Measurements from ENCODE around the gene HCRTR1.
"Not testable (repeated sequence)": the region's sequence is repeated elsewhere in the genome, so short reads cannot be mapped to it uniquely, and the experiment has no call there.

HCRTR1 gene

DNA sequence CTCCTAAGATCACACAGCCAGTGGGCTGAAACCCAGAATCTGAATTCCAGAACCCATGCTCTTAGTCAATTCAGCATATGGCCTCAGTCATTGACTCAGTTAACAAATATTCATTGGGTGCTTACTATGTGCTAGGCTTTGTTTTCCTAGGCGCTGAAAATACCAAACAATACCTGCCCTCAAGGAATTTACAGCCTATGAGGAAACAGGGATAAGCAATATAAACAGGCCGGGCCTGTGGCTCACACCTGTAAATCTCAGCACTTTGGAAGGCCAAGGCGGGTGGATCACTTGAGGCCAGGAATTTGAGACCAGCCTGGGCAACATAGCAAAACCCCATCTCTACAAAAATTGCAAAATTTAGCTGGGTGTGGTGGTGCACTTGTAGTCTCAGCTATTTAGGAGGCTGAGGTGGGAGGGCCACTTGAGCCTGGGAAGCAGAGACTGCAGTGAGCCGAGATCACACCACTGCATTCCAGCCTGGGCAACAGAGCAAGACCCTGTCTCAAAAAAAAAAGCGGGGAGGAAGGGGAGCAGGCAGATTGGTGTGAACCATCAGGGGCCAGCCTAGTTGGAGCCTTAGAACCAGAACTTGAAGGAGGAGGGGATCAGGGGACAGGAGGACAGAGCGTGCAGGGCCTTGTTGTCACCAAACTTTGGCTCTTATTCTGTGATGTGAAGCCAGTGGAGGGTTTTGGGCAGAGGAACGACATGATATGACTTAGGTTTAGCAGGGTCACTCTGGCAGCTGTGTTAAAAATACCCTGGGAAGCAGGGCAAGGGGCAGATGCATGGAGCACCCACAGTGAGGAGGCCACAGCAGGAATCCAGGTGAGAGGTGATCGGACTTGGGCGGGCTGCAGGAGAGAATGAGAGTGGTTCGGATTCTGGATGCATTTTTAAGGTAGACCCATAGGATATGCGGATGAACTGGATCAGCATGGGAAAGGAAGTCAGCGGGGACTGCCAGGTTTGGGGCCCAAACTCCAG lies 35.4 kb upstream of the HCRTR1 start:
- DNase-seq = no peak

DNA sequence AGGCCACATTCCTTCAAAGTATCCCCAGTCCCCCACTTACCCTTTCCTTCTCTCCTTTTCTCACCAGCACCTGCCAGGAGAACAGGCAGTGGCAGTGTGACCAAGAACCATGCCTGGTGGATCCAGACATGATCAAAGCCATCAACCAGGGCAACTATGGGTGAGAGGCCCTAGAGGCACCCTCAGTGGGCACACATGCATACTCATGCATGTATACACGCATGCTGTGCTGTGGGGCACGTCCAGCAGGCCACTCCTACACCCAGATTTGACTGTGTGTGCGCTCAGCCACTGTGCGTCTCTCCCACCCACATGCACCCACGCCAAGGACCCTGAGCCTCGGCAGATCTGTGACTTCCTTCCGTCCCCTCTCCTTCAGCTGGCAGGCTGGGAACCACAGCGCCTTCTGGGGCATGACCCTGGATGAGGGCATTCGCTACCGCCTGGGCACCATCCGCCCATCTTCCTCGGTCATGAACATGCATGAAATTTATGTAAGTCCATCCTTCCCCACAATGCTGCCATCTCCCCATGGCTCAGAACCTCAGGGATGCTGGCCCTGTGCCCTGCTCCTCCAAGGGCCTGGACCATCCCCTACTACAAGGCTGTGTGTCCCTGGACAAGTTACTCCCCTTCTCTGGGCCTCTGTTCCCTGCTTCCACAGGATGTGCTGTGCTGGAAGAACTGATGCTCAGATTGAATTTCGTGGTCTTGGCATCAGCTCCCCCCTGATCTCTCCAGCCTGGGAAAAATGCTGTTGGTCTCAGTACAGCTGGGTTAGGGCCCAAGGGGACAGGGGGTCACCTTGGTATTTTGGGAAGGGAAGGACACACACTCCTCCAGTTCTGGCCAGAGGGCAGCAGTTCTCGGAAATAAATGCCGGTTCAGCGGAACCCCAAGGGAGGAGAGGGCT lies 34.2 kb upstream of the HCRTR1 start:
- DNase-seq = no peak

- no peak for DNase-seq
These were observed 33.3 kb upstream of the HCRTR1 start for GRCh38 chr1:31583995-31584868.

DNA sequence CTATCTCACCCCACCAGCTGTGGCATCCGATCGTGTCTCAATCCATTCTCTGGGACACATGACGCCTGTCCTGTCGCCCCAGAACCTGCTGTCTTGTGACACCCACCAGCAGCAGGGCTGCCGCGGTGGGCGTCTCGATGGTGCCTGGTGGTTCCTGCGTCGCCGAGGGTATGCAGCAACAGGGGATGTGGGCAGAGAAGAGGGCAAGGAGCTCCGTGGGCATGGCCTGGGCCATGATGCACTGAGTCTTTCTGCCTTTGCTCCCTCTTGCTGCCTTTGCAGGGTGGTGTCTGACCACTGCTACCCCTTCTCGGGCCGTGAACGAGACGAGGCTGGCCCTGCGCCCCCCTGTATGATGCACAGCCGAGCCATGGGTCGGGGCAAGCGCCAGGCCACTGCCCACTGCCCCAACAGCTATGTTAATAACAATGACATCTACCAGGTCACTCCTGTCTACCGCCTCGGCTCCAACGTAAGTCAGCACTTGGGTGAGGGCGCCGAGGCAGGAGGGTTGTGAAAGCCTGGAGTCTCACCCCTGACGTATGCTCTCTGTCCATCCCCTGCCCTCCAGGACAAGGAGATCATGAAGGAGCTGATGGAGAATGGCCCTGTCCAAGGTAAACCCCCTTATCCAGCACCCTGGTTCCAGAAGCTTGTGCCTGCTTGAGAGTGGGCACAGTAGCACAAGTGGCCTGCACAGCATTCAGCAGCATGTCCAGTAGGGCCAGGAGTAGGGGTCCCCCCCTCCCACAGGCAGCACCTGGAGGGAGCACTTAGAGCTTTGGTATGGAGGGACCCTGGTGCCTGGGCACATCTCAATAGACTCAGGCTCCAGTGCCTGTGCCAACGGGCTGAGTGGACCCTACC lies 32.4 kb upstream of the HCRTR1 start:
- DNase-seq = no peak

GRCh38 chr1:31585736-31586365 lies 31.6 kb upstream of the HCRTR1 start:
- no peak for DNase-seq

- no peak for DNase-seq
These were observed 30.8 kb upstream of the HCRTR1 start for GRCh38 chr1:31586376-31587327.

- not testable (repeated sequence) for DNase-seq
These were observed 30.2 kb upstream of the HCRTR1 start for GRCh38 chr1:31587328-31587699.

- DNase-seq = peak; percentile 33 to 45
These were observed 29.6 kb upstream of the HCRTR1 start for GRCh38 chr1:31587720-31588423.

GRCh38 chr1:31588751-31589515 lies 28.6 kb upstream of the HCRTR1 start:
- DNase-seq = no peak

- DNase-seq = no peak
These were observed 25.9 kb upstream of the HCRTR1 start for GRCh38 chr1:31591425-31592093.

DNA sequence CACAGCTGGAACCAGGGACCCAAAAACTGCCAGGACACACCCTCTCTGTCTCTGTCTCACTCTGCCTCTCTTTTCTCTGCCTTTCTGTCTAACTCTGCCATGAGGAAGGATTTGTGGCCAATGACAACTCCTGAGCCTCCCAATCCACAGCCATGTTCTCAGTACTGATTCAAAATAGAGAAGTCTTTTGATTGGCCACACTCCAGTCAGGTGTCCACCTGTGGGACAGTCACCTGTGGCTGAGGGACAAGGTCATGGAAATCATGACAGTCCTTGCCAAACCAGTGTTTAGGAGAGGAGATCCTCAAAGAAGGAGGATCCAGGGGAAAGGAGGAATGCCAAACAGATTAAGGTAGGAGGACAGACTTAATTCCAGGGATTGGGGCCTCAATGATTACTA lies 25.4 kb upstream of the HCRTR1 start:
- DNase-seq = no peak

- no peak for DNase-seq
These were observed 24.3 kb upstream of the HCRTR1 start for GRCh38 chr1:31593136-31593665.

- peak; percentile 35 to 49 for DNase-seq
These were observed 23.5 kb upstream of the HCRTR1 start for GRCh38 chr1:31593770-31594632.

GRCh38 chr1:31595836-31596736 lies 21.4 kb upstream of the HCRTR1 start:
- no peak for DNase-seq

DNA sequence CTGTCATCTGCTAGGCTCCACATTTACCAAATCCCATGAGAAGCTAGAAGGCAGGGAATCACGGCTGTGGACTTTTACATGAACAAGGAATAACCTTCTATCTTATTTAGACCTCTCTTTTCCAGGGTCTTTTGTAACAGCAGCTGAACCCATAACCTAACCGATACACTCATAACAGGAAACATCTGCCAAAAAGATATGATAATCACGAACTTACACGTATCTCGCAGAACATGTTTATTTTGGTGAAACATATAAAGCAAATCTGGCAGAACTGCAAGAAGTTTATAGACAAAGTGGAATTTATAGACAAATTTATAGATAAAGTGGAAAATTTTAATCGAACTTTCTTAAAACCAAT lies 20.8 kb upstream of the HCRTR1 start:
- no peak for DNase-seq

DNA sequence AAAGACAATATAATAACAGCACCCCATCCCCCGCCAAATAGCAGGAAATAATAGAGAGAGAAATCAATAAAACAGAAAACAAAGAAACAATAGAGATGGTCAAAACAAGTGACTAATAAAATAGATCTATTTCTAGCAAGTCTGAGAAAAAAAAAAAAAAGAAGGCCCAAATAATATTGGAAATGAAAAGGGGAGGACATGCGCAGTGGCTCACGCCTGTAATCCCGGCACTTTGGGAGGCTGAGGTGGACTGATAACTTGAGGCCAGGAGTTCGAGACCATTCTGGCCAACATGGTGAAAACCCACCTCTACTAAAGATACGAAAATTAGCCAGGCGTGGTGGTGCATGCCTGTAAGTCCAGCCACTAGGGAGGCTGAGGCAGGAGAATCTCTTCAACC lies 18.5 kb upstream of the HCRTR1 start:
- DNase-seq = no peak

All from AML-193 (cell line).